H1 (cell line): Measurements from ENCODE around the gene PARS2. TPM values are rescaled to one million over a fixed set of nuclear protein-coding genes. Genes with fewer than 3 reads are reported as not detected.

Source experiments
- CTCF ChIA-PET: fragments of 300-600 bp; sonication (Branson Sonifier 250); formaldehyde crosslinking; loops from one replicate; lab custom pipeline; 2021; ENCODE audit not compliant: partially characterized antibody; lab: Charles Lee
- POLR2A ChIA-PET: fragments of 300-600 bp; sonication (Branson Sonifier 250); formaldehyde crosslinking; loops from one replicate; lab custom pipeline; 2021; ENCODE audit warnings: inconsistent platforms; ENCODE audit not compliant: partially characterized antibody; lab: Charles Lee
- DNase-seq, 2 experiments: peaks; one replicate each; pipeline versions ENCODE4 v3.0.0 to v3.0.0-alpha.2; 2010 to 2022; ENCODE audit warnings: low spot score in 2 of 2, low read depth in 1 of 2, mixed read lengths in 1 of 2
- FAIRE-seq: peaks from 2 replicates; lab custom pipeline; 2011; peaks lifted over from hg19 to GRCh38; lab: Jason Lieb, UNC
- H2AFZ ChIP-seq: 2 replicates; pipeline ENCODE4 v1.8.1; 2012; ENCODE audit warnings: low read length, inconsistent platforms
- H2AK5ac ChIP-seq: 2 replicates; pipeline ENCODE4 v1.6.1; 2013; ENCODE audit warnings: low read depth, low read length
- H2BK120ac ChIP-seq: replicated peaks from 2 replicates; pipeline ENCODE3; 2013; ENCODE audit warnings: low read depth, low read length, inconsistent platforms
- H2BK12ac ChIP-seq: 2 replicates; pipeline ENCODE4 v1.6.1; 2013; ENCODE audit warnings: low read depth, low read length
- H2BK15ac ChIP-seq: 2 replicates; pipeline ENCODE4 v1.6.1; 2013; ENCODE audit warnings: low read length
- H2BK20ac ChIP-seq: 2 replicates; pipeline ENCODE4 v1.6.1; 2013; ENCODE audit warnings: low read length
- H2BK5ac ChIP-seq: 2 replicates; pipeline ENCODE4 v1.6.1; 2013; ENCODE audit warnings: low read depth, low read length
- H3K14ac ChIP-seq: 2 replicates; pipeline ENCODE4 v1.6.1; 2013; ENCODE audit warnings: inconsistent platforms; ENCODE audit not compliant: insufficient read length
- H3K18ac ChIP-seq: 2 replicates; pipeline ENCODE4 v1.6.1; 2013; ENCODE audit warnings: low read length; ENCODE audit errors: extremely low read depth
- H3K23ac ChIP-seq: 2 replicates; pipeline ENCODE4 v1.6.1; 2013; ENCODE audit warnings: inconsistent platforms; ENCODE audit not compliant: insufficient read length
- H3K23me2 ChIP-seq: 2 replicates; pipeline ENCODE4 v1.6.1; 2013; ENCODE audit warnings: low read depth, low read length
- H3K27ac ChIP-seq: 2 replicates; pipeline ENCODE4 v1.6.1; 2011; ENCODE audit warnings: low read depth, low read length, inconsistent platforms
- H3K27me3 ChIP-seq, 4 experiments: replicated peaks in 1 of 4; 1 replicate in 1 of 4; 2 replicates in 3 of 4; pipeline versions ENCODE4 v1.6.1 to v1.8.1; 2011 to 2013; ENCODE audit warnings: low read length in 3 of 4, mild to moderate bottlenecking in 3 of 4, inconsistent platforms in 2 of 4, mixed read lengths in 2 of 4, moderate library complexity in 1 of 4; ENCODE audit not compliant: control insufficient read depth in 3 of 4, insufficient read depth in 3 of 4; ENCODE audit errors: extremely low read depth in 1 of 4
- H3K36me3 ChIP-seq, 4 experiments: 2 replicates each; pipeline versions ENCODE4 v1.6.1 to v1.8.1; 2011 to 2013; ENCODE audit warnings: mild to moderate bottlenecking in 4 of 4, low read length in 3 of 4, moderate library complexity in 2 of 4, control low read depth in 1 of 4, inconsistent platforms in 1 of 4; ENCODE audit not compliant: insufficient read depth in 4 of 4, control insufficient read depth in 2 of 4
- H3K4ac ChIP-seq: replicated peaks from 2 replicates; pipeline ENCODE3; 2013; ENCODE audit warnings: low read length, low read depth, mixed read lengths, inconsistent platforms; ENCODE audit not compliant: insufficient read length
- H3K4me1 ChIP-seq, 4 experiments: replicated peaks in 1 of 4; 1 replicate in 1 of 4; 2 replicates in 3 of 4; pipeline versions ENCODE4 v1.6.1 to v1.8.1; 2011 to 2013; ENCODE audit warnings: low read length in 3 of 4, inconsistent platforms in 2 of 4, mixed read lengths in 1 of 4; ENCODE audit not compliant: insufficient read depth in 4 of 4, control insufficient read depth in 3 of 4
- H3K4me2 ChIP-seq, 2 experiments: 2 replicates each; pipeline versions ENCODE4 v1.6.1 to v1.8.1; 2011 to 2013; ENCODE audit warnings: low read depth in 2 of 2, low read length in 2 of 2, control low read depth in 1 of 2, inconsistent platforms in 1 of 2, mild to moderate bottlenecking in 1 of 2; ENCODE audit not compliant: insufficient read depth in 1 of 2
- H3K4me3 ChIP-seq, 4 experiments: fragments of 200-600, 300-600 bp in 1 of 4; sonication (generic), shearing (Covaris generic), sonication (Bioruptor Twin) in 1 of 4; 2 replicates each; pipeline versions ENCODE4 v1.5.1 to v1.8.1; 2011 to 2016; ENCODE audit warnings: low read length in 4 of 4, low read depth in 3 of 4, control low read depth in 2 of 4, inconsistent platforms in 2 of 4, mild to moderate bottlenecking in 2 of 4, mixed read lengths in 1 of 4, moderate library complexity in 1 of 4; ENCODE audit not compliant: insufficient read depth in 2 of 4; ENCODE audit errors: extremely low read depth in 1 of 4
- H3K56ac ChIP-seq: replicated peaks from 2 replicates; pipeline ENCODE3; 2013; ENCODE audit warnings: low read depth, mild to moderate bottlenecking, mixed read lengths, low read length, inconsistent platforms; ENCODE audit not compliant: insufficient read length
- H3K79me1 ChIP-seq: 2 replicates; pipeline ENCODE4 v1.6.1; 2013; ENCODE audit warnings: low read depth, low read length, control low read depth
- H3K79me2 ChIP-seq, 2 experiments: 2 replicates each; pipeline versions ENCODE4 v1.6.1 to v1.8.1; 2012 to 2013; ENCODE audit warnings: low read length in 2 of 2, mild to moderate bottlenecking in 2 of 2, inconsistent platforms in 1 of 2; ENCODE audit not compliant: insufficient read depth in 2 of 2, control insufficient read depth in 1 of 2
- H3K9ac ChIP-seq, 4 experiments: replicated peaks in 1 of 4; 1 replicate in 1 of 4; 2 replicates in 3 of 4; pipeline versions ENCODE4 v1.6.1 to v1.8.1; 2011 to 2013; ENCODE audit warnings: low read depth in 3 of 4, low read length in 3 of 4, control low read depth in 2 of 4, mild to moderate bottlenecking in 2 of 4, moderate library complexity in 2 of 4, inconsistent platforms in 1 of 4; ENCODE audit errors: extremely low read depth in 1 of 4
- H3K9me3 ChIP-seq, 2 experiments: 2 replicates each; pipeline versions ENCODE4 v1.6.1 to v1.8.1; 2012 to 2013; ENCODE audit warnings: mild to moderate bottlenecking in 2 of 2, moderate library complexity in 2 of 2, control low read depth in 1 of 2, inconsistent platforms in 1 of 2, low read depth in 1 of 2, low read length in 1 of 2, mixed read lengths in 1 of 2; ENCODE audit not compliant: insufficient read depth in 2 of 2
- H4K20me1 ChIP-seq, 2 experiments: replicated peaks in 1 of 2; 2 replicates each; pipeline versions ENCODE3 to v1.8.1; 2011 to 2013; ENCODE audit warnings: inconsistent platforms in 2 of 2, low read length in 2 of 2, mild to moderate bottlenecking in 1 of 2; ENCODE audit not compliant: insufficient read depth in 2 of 2, control insufficient read depth in 1 of 2
- H4K5ac ChIP-seq: 2 replicates; pipeline ENCODE4 v1.6.1; 2013; ENCODE audit warnings: low read length, low read depth, mixed read lengths, inconsistent platforms; ENCODE audit not compliant: insufficient read length
- H4K8ac ChIP-seq: 2 replicates; pipeline ENCODE4 v1.8.0; 2013; ENCODE audit warnings: mild to moderate bottlenecking, moderate library complexity, low read length, inconsistent platforms; ENCODE audit not compliant: insufficient read depth; ENCODE audit errors: extremely low read depth
- H4K91ac ChIP-seq: replicated peaks from 2 replicates; pipeline ENCODE3; 2013; ENCODE audit warnings: low read length, mixed read lengths, inconsistent platforms; ENCODE audit not compliant: insufficient read length
- CHD1 ChIP-seq: IDR thresholded peaks from 2 replicates; pipeline ENCODE4 v1.6.1; 2012; ENCODE audit warnings: low read depth, low read length, improper control_type of control experiment
- CREB1 ChIP-seq: IDR thresholded peaks from 2 replicates; pipeline ENCODE4 v1.6.1; 2012; ENCODE audit warnings: inconsistent platforms
- EP300 ChIP-seq, 2 experiments: IDR thresholded peaks; 1 replicate in 1 of 2; 2 replicates in 1 of 2; pipeline ENCODE4 v1.6.1; 2011 to 2012; ENCODE audit warnings: low read depth in 2 of 2, low read length in 2 of 2, mild to moderate bottlenecking in 2 of 2, borderline replicate concordance in 1 of 2, inconsistent platforms in 1 of 2, moderate library complexity in 1 of 2
- RBBP5 ChIP-seq: IDR thresholded peaks from 2 replicates; pipeline ENCODE4 v1.7.1; 2012; ENCODE audit warnings: low read depth, mild to moderate bottlenecking, inconsistent platforms, low read length, moderate library complexity, borderline replicate concordance
- SP4 ChIP-seq: IDR thresholded peaks from 2 replicates; pipeline ENCODE4 v1.6.1; 2012; ENCODE audit warnings: low read length, inconsistent platforms
- TCF12 ChIP-seq: IDR thresholded peaks from 2 replicates; pipeline ENCODE4 v1.6.1; 2011; ENCODE audit warnings: low read depth, mild to moderate bottlenecking, low read length
- WGBS, 2 experiments: shearing (Covaris generic) in 1 of 2; methylation state at CpG; one replicate each; pipeline versions ENCODE4 v1.1.6 to v1.1.7; 2013 to 2015; ENCODE audit warnings: low lambda C conversion rate in 2 of 2, mixed read lengths in 2 of 2, inconsistent platforms in 1 of 2, low coverage in 1 of 2, missing lambda C conversion rate in 1 of 2; ENCODE audit not compliant: insufficient replicate concordance in 2 of 2, insufficient coverage in 1 of 2, insufficient read length in 1 of 2; ENCODE audit errors: extremely low coverage in 1 of 2, missing lambda C conversion rate in 1 of 2; 5-methylcytosine and 5-hydroxymethylcytosine counted together
- polyA plus RNA-seq, 7 experiments: library from polyadenylated mRNA; depleted of rRNA in 3 of 7; stranded (reverse) in 5 of 7; unstranded in 2 of 7; fragments of >200 nt in 5 of 7; fragments of 200-250 nt in 2 of 7; gene quantifications; 1 replicate in 5 of 7; 2 replicates in 1 of 7; 4 replicates in 1 of 7; pipeline versions ENCODE4 v1.2.1 to v1.2.3, GENCODE V29; 2011 to 2013; ENCODE audit warnings: missing spikeins in 2 of 7, mixed read lengths in 2 of 7
- total RNA-seq: library from RNA; stranded (reverse); fragmentation: NEBNext Ultra II Directional; extraction: Animal tissue kit (Norgen Biotek cat#: 25700); gene quantifications from 2 replicates; pipeline ENCODE4 v1.2.1, GENCODE V29; 2021
- TF ChIP-seq, protein P1 (sequence below), 3 experiments: IDR thresholded peaks; 1 replicate in 2 of 3; 2 replicates in 1 of 3; pipeline versions ENCODE4 v1.5.1 to v1.6.1; 2011; ENCODE audit warnings: low read length in 3 of 3, mild to moderate bottlenecking in 3 of 3, inconsistent platforms in 2 of 3, low read depth in 1 of 3, moderate library complexity in 1 of 3; ENCODE audit not compliant: insufficient read depth in 1 of 3; ENCODE audit errors: control extremely low read depth in 1 of 3
- TF ChIP-seq, protein P2 (sequence below): IDR thresholded peaks from 2 replicates; pipeline ENCODE4 v1.6.1; 2011; ENCODE audit warnings: low read depth, mild to moderate bottlenecking, low read length; ENCODE audit not compliant: insufficient read depth
- TF ChIP-seq, protein P3 (sequence below): IDR thresholded peaks from 2 replicates; pipeline ENCODE4 v1.6.1; 2012; ENCODE audit warnings: inconsistent platforms
- TF ChIP-seq, protein P4 (sequence below): IDR thresholded peaks from 2 replicates; pipeline ENCODE4 v1.6.1; 2012; ENCODE audit warnings: inconsistent platforms

The PARS2 gene
- total and polyA plus RNA-seq, 2 of the 8 experiments (the other 6 are each of a cell fraction or from before 2014, with no cell fraction given), result 8.9 to 10.0 TPM

DNA sequence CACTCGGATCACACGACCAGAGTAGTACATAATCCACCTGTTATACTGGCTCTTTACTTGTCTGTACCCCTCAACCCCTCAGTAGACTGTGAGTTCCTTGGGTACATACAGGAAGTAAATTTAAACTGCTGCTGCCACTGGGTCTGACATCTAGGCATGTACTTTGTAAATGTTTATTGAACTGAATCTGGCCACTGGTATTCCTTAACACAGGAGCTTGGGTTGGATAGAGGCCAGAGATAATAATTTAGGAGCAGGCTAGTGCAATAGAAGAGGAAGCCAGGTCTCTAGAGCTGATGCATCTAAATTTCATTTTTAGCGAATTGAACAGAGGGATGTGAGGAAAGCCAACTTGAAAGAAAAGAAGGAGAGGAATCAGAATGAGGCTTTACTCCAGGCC, 36.3 kb downstream of the PARS2 start:
- Histone ChIP-seq H4K5ac (no peak overlapping the region), H3K4me1 (no peaks in the 10 kb centered on the region), H2AK5ac (no peak overlapping the region), H3K79me2 (no peaks in the 10 kb centered on the region), H2BK12ac (no peak overlapping the region), H3K79me1 (no peaks in the 10 kb centered on the region), H4K20me1 (peaks cover 0 to 4% of the 10 kb centered on the region in 2 experiments), H3K4me2 (no peak overlapping the region), H3K18ac (no peak overlapping the region), H3K9me3 (peaks cover 0 to 4% of the 10 kb centered on the region in 2 experiments; a peak in 1 of 4 replicates), H2BK120ac (no peak overlapping the region), H2AFZ (no peak overlapping the region), H2BK15ac (no peak overlapping the region), H3K56ac (no peak overlapping the region), H3K23me2 (no peaks in the 10 kb centered on the region), H3K4ac (no peak overlapping the region), H3K9ac (no peak overlapping the region), H3K36me3 (peaks cover 13 to 73% (median 39%) of the 10 kb centered on the region in 4 experiments), H3K27me3 (no peaks in the 10 kb centered on the region), H3K23ac (no peak overlapping the region), H4K8ac (no peak overlapping the region), H3K14ac (no peak overlapping the region), H3K27ac (no peak overlapping the region), H4K91ac (no peak overlapping the region), H2BK5ac (no peak overlapping the region), H2BK20ac (no peak overlapping the region), H3K4me3 (no peak overlapping the region)
- no peak for FAIRE-seq
- no peak for DNase-seq
- CTCF ChIA-PET, result no interaction called here
- POLR2A ChIA-PET, result interaction anchor here (0.6 kb wide), 1 partner anchor 1297 kb away, joined by 3 read pairs; no protein-coding TSS in a partner anchor
- 86% methylated on average over 3 of the region's 3 CpGs; no CpG with 5 or more reads in 1 of the 2 experiments for WGBS, 2 experiments
- TF ChIP-seq, protein P1, sequence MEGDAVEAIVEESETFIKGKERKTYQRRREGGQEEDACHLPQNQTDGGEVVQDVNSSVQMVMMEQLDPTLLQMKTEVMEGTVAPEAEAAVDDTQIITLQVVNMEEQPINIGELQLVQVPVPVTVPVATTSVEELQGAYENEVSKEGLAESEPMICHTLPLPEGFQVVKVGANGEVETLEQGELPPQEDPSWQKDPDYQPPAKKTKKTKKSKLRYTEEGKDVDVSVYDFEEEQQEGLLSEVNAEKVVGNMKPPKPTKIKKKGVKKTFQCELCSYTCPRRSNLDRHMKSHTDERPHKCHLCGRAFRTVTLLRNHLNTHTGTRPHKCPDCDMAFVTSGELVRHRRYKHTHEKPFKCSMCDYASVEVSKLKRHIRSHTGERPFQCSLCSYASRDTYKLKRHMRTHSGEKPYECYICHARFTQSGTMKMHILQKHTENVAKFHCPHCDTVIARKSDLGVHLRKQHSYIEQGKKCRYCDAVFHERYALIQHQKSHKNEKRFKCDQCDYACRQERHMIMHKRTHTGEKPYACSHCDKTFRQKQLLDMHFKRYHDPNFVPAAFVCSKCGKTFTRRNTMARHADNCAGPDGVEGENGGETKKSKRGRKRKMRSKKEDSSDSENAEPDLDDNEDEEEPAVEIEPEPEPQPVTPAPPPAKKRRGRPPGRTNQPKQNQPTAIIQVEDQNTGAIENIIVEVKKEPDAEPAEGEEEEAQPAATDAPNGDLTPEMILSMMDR (IDR thresholded peaks at IDR 0.05; ENCODE audit: control extremely low read depth in 1 of 3, insufficient read depth in 1 of 3, low read depth in 1 of 3, low read length in 3 of 3), result no peak
- no peak for TF ChIP-seq SP4
- TF ChIP-seq CREB1, result no peak
- TF ChIP-seq EP300 (IDR thresholded peaks at IDR 0.05; ENCODE audit: borderline replicate concordance in 1 of 2, low read depth in 2 of 2, low read length in 2 of 2), result no peak
- TF ChIP-seq TCF12, result no peak
- no peak for TF ChIP-seq RBBP5
- TF ChIP-seq CHD1, result no peak
- TF ChIP-seq, protein P2, sequence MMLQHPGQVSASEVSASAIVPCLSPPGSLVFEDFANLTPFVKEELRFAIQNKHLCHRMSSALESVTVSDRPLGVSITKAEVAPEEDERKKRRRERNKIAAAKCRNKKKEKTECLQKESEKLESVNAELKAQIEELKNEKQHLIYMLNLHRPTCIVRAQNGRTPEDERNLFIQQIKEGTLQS, result no peak
- TF ChIP-seq, protein P3, sequence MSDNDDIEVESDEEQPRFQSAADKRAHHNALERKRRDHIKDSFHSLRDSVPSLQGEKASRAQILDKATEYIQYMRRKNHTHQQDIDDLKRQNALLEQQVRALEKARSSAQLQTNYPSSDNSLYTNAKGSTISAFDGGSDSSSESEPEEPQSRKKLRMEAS, result no peak
- TF ChIP-seq, protein P4, sequence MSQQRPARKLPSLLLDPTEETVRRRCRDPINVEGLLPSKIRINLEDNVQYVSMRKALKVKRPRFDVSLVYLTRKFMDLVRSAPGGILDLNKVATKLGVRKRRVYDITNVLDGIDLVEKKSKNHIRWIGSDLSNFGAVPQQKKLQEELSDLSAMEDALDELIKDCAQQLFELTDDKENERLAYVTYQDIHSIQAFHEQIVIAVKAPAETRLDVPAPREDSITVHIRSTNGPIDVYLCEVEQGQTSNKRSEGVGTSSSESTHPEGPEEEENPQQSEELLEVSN, result no peak
